ENCODE results near the gene TRPM4.
"Not testable (repeated sequence)": the region's sequence is repeated elsewhere in the genome, so short reads cannot be mapped to it uniquely, and the experiment has no call there.

Gene TRPM4

GRCh38 chr19:49127225-49127624 is 30.4 kb upstream of the TRPM4 start:
- peak overlapping the region in 1 of 2 donors; percentile 53 for H3K4me3 ChIP-seq (ENCODE audit: low read length in 2 of 2)

GRCh38 chr19:49127674-49128544 is 29.7 kb upstream of the TRPM4 start:
- Histone ChIP-seq H3K27me3 (ENCODE audit: control insufficient read depth in 2 of 2, insufficient read depth in 2 of 2, low read length in 2 of 2) (no peaks in the 10 kb centered on the region), H3K9ac (ENCODE audit: low read depth in 1 of 2, low read length in 2 of 2) (peak overlapping the region in 1 of 2 donors; percentile 58), H3K9me3 (ENCODE audit: control insufficient read depth in 2 of 2, low read length in 2 of 2) (no peaks in the 10 kb centered on the region), H3K4me3 (ENCODE audit: low read length in 2 of 2) (peak overlapping the region; percentile 58 to 76), H3K27ac (ENCODE audit: low read depth in 2 of 2, low read length in 2 of 2) (peak overlapping the region; percentile 80 to 87), H3K4me1 (ENCODE audit: control insufficient read depth in 2 of 2, insufficient read depth in 2 of 2, low read length in 2 of 2) (peaks cover 19 to 22% of the 10 kb centered on the region in 2 donors), H3K36me3 (ENCODE audit: control insufficient read depth in 2 of 2, insufficient read depth in 2 of 2, low read length in 2 of 2) (no peaks in the 10 kb centered on the region)

More at GRCh38 chr19:49127225-49127624, 30.4 kb upstream of the TRPM4 start:
- H3K4me1 ChIP-seq (ENCODE audit: control insufficient read depth in 2 of 2, insufficient read depth in 2 of 2, low read length in 2 of 2) = peaks cover 19 to 22% of the 10 kb centered on the region in 2 donors
- not testable (repeated sequence) for H3K9ac ChIP-seq (ENCODE audit: low read depth in 1 of 2, low read length in 2 of 2); H3K27ac ChIP-seq (ENCODE audit: low read depth in 2 of 2, low read length in 2 of 2); H3K9me3 ChIP-seq (ENCODE audit: control insufficient read depth in 2 of 2, low read length in 2 of 2); H3K36me3 ChIP-seq (ENCODE audit: control insufficient read depth in 2 of 2, insufficient read depth in 2 of 2, low read length in 2 of 2); H3K27me3 ChIP-seq (ENCODE audit: control insufficient read depth in 2 of 2, insufficient read depth in 2 of 2, low read length in 2 of 2)

GRCh38 chr19:49128545-49129237 is 28.9 kb upstream of the TRPM4 start:
- Histone ChIP-seq H3K9me3 (ENCODE audit: control insufficient read depth in 2 of 2, low read length in 2 of 2) (no peaks in the 10 kb centered on the region), H3K9ac (ENCODE audit: low read depth in 1 of 2, low read length in 2 of 2) (no peak overlapping the region), H3K27ac (ENCODE audit: low read depth in 2 of 2, low read length in 2 of 2) (peak overlapping the region; percentile 8 to 80), H3K27me3 (ENCODE audit: control insufficient read depth in 2 of 2, insufficient read depth in 2 of 2, low read length in 2 of 2) (no peaks in the 10 kb centered on the region), H3K36me3 (ENCODE audit: control insufficient read depth in 2 of 2, insufficient read depth in 2 of 2, low read length in 2 of 2) (no peaks in the 10 kb centered on the region), H3K4me1 (ENCODE audit: control insufficient read depth in 2 of 2, insufficient read depth in 2 of 2, low read length in 2 of 2) (peaks cover 21 to 22% of the 10 kb centered on the region in 2 donors), H3K4me3 (ENCODE audit: low read length in 2 of 2) (peak overlapping the region; percentile 58 to 76)

- no peaks in the 10 kb centered on the region for H3K27me3 ChIP-seq (ENCODE audit: control insufficient read depth in 2 of 2, insufficient read depth in 2 of 2, low read length in 2 of 2)
- H3K36me3 ChIP-seq (ENCODE audit: control insufficient read depth in 2 of 2, insufficient read depth in 2 of 2, low read length in 2 of 2) = no peaks in the 10 kb centered on the region
- no peak overlapping the region for H3K27ac ChIP-seq (ENCODE audit: low read depth in 2 of 2, low read length in 2 of 2)
Observed at GRCh38 chr19:49129238-49129583, 28.4 kb upstream of the TRPM4 start.

GRCh38 chr19:49130325-49130724 is 27.3 kb upstream of the TRPM4 start:
- H3K9me3 ChIP-seq (ENCODE audit: control insufficient read depth in 2 of 2, low read length in 2 of 2) = no peaks in the 10 kb centered on the region
- H3K4me1 ChIP-seq (ENCODE audit: control insufficient read depth in 2 of 2, insufficient read depth in 2 of 2, low read length in 2 of 2) = peaks cover 13 to 18% of the 10 kb centered on the region in 2 donors
- no peak overlapping the region for H3K4me3 ChIP-seq (ENCODE audit: low read length in 2 of 2)
- H3K9ac ChIP-seq (ENCODE audit: low read depth in 1 of 2, low read length in 2 of 2) = no peak overlapping the region
- no peaks in the 10 kb centered on the region for H3K27me3 ChIP-seq (ENCODE audit: control insufficient read depth in 2 of 2, insufficient read depth in 2 of 2, low read length in 2 of 2)
- H3K36me3 ChIP-seq (ENCODE audit: control insufficient read depth in 2 of 2, insufficient read depth in 2 of 2, low read length in 2 of 2) = no peaks in the 10 kb centered on the region
- no peak overlapping the region for H3K27ac ChIP-seq (ENCODE audit: low read depth in 2 of 2, low read length in 2 of 2)

More at GRCh38 chr19:49129238-49129583, 28.4 kb upstream of the TRPM4 start:
- Histone ChIP-seq H3K9ac (ENCODE audit: low read depth in 1 of 2, low read length in 2 of 2) (no peak overlapping the region), H3K9me3 (ENCODE audit: control insufficient read depth in 2 of 2, low read length in 2 of 2) (no peaks in the 10 kb centered on the region), H3K4me3 (ENCODE audit: low read length in 2 of 2) (peak overlapping the region in 1 of 2 donors; percentile 76), H3K4me1 (ENCODE audit: control insufficient read depth in 2 of 2, insufficient read depth in 2 of 2, low read length in 2 of 2) (peaks cover 21 to 22% of the 10 kb centered on the region in 2 donors)

GRCh38 chr19:49132974-49133609 is 24.5 kb upstream of the TRPM4 start:
- H3K4me1 ChIP-seq (ENCODE audit: control insufficient read depth in 2 of 2, insufficient read depth in 2 of 2, low read length in 2 of 2) = peaks cover 13 to 16% of the 10 kb centered on the region in 2 donors
- no peaks in the 10 kb centered on the region for H3K36me3 ChIP-seq (ENCODE audit: control insufficient read depth in 2 of 2, insufficient read depth in 2 of 2, low read length in 2 of 2)
- H3K9ac ChIP-seq (ENCODE audit: low read depth in 1 of 2, low read length in 2 of 2) = no peak overlapping the region
- peak overlapping the region; percentile 23 to 48 for H3K27ac ChIP-seq (ENCODE audit: low read depth in 2 of 2, low read length in 2 of 2)
- no peaks in the 10 kb centered on the region for H3K27me3 ChIP-seq (ENCODE audit: control insufficient read depth in 2 of 2, insufficient read depth in 2 of 2, low read length in 2 of 2)
- H3K9me3 ChIP-seq (ENCODE audit: control insufficient read depth in 2 of 2, low read length in 2 of 2) = no peaks in the 10 kb centered on the region
- H3K4me3 ChIP-seq (ENCODE audit: low read length in 2 of 2) = peak overlapping the region in 1 of 2 donors; percentile 9

- H3K4me3 ChIP-seq (ENCODE audit: low read length in 2 of 2) = peak overlapping the region in 1 of 2 donors; percentile 9
- H3K36me3 ChIP-seq (ENCODE audit: control insufficient read depth in 2 of 2, insufficient read depth in 2 of 2, low read length in 2 of 2) = no peaks in the 10 kb centered on the region
- no peak overlapping the region for H3K9ac ChIP-seq (ENCODE audit: low read depth in 1 of 2, low read length in 2 of 2)
- no peaks in the 10 kb centered on the region for H3K27me3 ChIP-seq (ENCODE audit: control insufficient read depth in 2 of 2, insufficient read depth in 2 of 2, low read length in 2 of 2)
- H3K27ac ChIP-seq (ENCODE audit: low read depth in 2 of 2, low read length in 2 of 2) = peak overlapping the region; percentile 23 to 48
- H3K9me3 ChIP-seq (ENCODE audit: control insufficient read depth in 2 of 2, low read length in 2 of 2) = no peaks in the 10 kb centered on the region
- H3K4me1 ChIP-seq (ENCODE audit: control insufficient read depth in 2 of 2, insufficient read depth in 2 of 2, low read length in 2 of 2) = peaks cover 8 to 12% of the 10 kb centered on the region in 2 donors
Observed at GRCh38 chr19:49133621-49134454, 23.8 kb upstream of the TRPM4 start.

GRCh38 chr19:49135686-49136085 is 21.9 kb upstream of the TRPM4 start:
- peak overlapping the region in 1 of 2 donors; percentile 43 for H3K27ac ChIP-seq (ENCODE audit: low read depth in 2 of 2, low read length in 2 of 2)
- no peak overlapping the region for H3K9ac ChIP-seq (ENCODE audit: low read depth in 1 of 2, low read length in 2 of 2)
- H3K9me3 ChIP-seq (ENCODE audit: control insufficient read depth in 2 of 2, low read length in 2 of 2) = no peaks in the 10 kb centered on the region
- peaks cover 3 to 7% of the 10 kb centered on the region in 2 donors for H3K4me1 ChIP-seq (ENCODE audit: control insufficient read depth in 2 of 2, insufficient read depth in 2 of 2, low read length in 2 of 2)
- no peaks in the 10 kb centered on the region for H3K36me3 ChIP-seq (ENCODE audit: control insufficient read depth in 2 of 2, insufficient read depth in 2 of 2, low read length in 2 of 2)
- H3K27me3 ChIP-seq (ENCODE audit: control insufficient read depth in 2 of 2, insufficient read depth in 2 of 2, low read length in 2 of 2) = no peaks in the 10 kb centered on the region
- no peak overlapping the region for H3K4me3 ChIP-seq (ENCODE audit: low read length in 2 of 2)

GRCh38 chr19:49136771-49137171 is 20.8 kb upstream of the TRPM4 start:
- no peak overlapping the region for H3K9ac ChIP-seq (ENCODE audit: low read depth in 1 of 2, low read length in 2 of 2)

More at GRCh38 chr19:49136771-49137171, 20.8 kb upstream of the TRPM4 start:
- Histone ChIP-seq H3K36me3 (ENCODE audit: control insufficient read depth in 2 of 2, insufficient read depth in 2 of 2, low read length in 2 of 2) (no peaks in the 10 kb centered on the region), H3K27me3 (ENCODE audit: control insufficient read depth in 2 of 2, insufficient read depth in 2 of 2, low read length in 2 of 2) (no peaks in the 10 kb centered on the region), H3K4me3 (ENCODE audit: low read length in 2 of 2) (no peak overlapping the region), H3K27ac (ENCODE audit: low read depth in 2 of 2, low read length in 2 of 2) (peak overlapping the region; percentile 34 to 52), H3K9me3 (ENCODE audit: control insufficient read depth in 2 of 2, low read length in 2 of 2) (no peaks in the 10 kb centered on the region), H3K4me1 (ENCODE audit: control insufficient read depth in 2 of 2, insufficient read depth in 2 of 2, low read length in 2 of 2) (peaks cover 3 to 7% of the 10 kb centered on the region in 2 donors)

Data from mucosa of rectum (tissue), 2 donors.